Measurements from ENCODE around the gene FCRL4. TPM values are rescaled to one million over a fixed set of nuclear protein-coding genes. Genes with fewer than 3 reads are reported as not detected.

The FCRL4 gene
- total and polyA plus RNA-seq, 2 donors (not counting 1 experiment from before 2014, with no cell fraction given) = 0.09 to 0.30 TPM

DNA sequence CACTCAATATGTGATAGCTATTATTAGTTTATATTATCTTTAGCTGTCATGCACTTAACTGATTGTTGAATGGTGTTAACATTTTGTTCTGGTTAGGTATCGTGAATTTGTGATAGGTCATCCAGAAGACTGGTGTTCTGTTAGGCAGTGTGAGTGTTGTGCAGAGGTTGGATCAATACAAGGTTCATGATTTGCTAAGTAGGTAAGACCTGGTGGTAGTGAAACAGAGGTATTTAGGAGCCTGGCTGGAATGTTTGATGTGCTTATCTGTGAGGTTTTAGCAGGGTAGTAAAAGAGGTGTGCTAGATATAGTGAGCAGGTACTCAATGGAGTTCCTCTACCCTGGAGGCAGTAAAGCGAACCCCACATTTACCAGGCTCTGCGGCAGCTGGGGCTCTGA is 20.3 kb upstream of the FCRL4 start:
- Mint-ChIP-seq H3K27me3 (no peaks in the 10 kb centered on the region), H3K9me3 (ENCODE audit: insufficient read depth) (no peaks in the 10 kb centered on the region), H3K4me3 (no peak overlapping the region), H3K4me1 (no peaks in the 10 kb centered on the region), H3K27ac (no peak overlapping the region)
- Histone ChIP-seq H3K36me3 (replicated peaks in 1 of 2; ENCODE audit: control extremely low read depth in 1 of 2, control insufficient read depth in 1 of 2, extremely low read depth in 1 of 2, insufficient read depth in 2 of 2, low read length in 1 of 2) (no peaks in the 10 kb centered on the region), H3K4me1 (ENCODE audit: control insufficient read depth in 2 of 2, insufficient read depth in 2 of 2, low read length in 2 of 2) (peaks cover 12 to 14% of the 10 kb centered on the region in 2 donors), H3K4me3 (ENCODE audit: control extremely low read depth in 1 of 5, extremely low read depth in 1 of 5, insufficient read depth in 1 of 5, low read depth in 2 of 5, low read length in 4 of 5) (no peak overlapping the region), H3K9me3 (ENCODE audit: control extremely low read depth in 1 of 3, control insufficient read depth in 2 of 3, insufficient read depth in 1 of 3, low read length in 2 of 3) (no peaks in the 10 kb centered on the region), H3K27ac (ENCODE audit: low read length in 2 of 2) (no peak overlapping the region), H3K4me2 (replicated peaks; ENCODE audit: low read depth, low read length, poor library complexity, severe bottlenecking) (no peak overlapping the region), H3K79me2 (ENCODE audit: control insufficient read depth, insufficient read depth, low read length) (no peaks in the 10 kb centered on the region), H3K27me3 (replicated peaks in 1 of 4; ENCODE audit: control extremely low read depth in 1 of 4, control insufficient read depth in 3 of 4, insufficient read depth in 4 of 4, low read length in 3 of 4) (no peaks in the 10 kb centered on the region), H2AFZ (ENCODE audit: insufficient read depth, low read depth, low read length, poor library complexity, severe bottlenecking) (no peak overlapping the region), H4K20me1 (ENCODE audit: control insufficient read depth, insufficient read depth, low read length, poor library complexity, severe bottlenecking) (no peaks in the 10 kb centered on the region), H3K9ac (ENCODE audit: low read length) (no peak overlapping the region)
- DNase-seq (no peak), ATAC-seq (ENCODE audit: low read depth) (no peak)
- CTCF ChIA-PET = no interaction called here
- no peak for TF ChIP-seq EZH2 (IDR thresholded peaks at IDR 0.05; ENCODE audit: borderline replicate concordance, insufficient read depth, low read depth, low read length, poor library complexity, severe bottlenecking)
- TF ChIP-seq, protein P1, sequence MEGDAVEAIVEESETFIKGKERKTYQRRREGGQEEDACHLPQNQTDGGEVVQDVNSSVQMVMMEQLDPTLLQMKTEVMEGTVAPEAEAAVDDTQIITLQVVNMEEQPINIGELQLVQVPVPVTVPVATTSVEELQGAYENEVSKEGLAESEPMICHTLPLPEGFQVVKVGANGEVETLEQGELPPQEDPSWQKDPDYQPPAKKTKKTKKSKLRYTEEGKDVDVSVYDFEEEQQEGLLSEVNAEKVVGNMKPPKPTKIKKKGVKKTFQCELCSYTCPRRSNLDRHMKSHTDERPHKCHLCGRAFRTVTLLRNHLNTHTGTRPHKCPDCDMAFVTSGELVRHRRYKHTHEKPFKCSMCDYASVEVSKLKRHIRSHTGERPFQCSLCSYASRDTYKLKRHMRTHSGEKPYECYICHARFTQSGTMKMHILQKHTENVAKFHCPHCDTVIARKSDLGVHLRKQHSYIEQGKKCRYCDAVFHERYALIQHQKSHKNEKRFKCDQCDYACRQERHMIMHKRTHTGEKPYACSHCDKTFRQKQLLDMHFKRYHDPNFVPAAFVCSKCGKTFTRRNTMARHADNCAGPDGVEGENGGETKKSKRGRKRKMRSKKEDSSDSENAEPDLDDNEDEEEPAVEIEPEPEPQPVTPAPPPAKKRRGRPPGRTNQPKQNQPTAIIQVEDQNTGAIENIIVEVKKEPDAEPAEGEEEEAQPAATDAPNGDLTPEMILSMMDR (IDR thresholded peaks at IDR 0.05) = no peak
- intact Hi-C loops (cut with micrococcal nuclease) = no loop called here
- POLR2A ChIA-PET = no interaction called here
- WGBS (ENCODE audit: insufficient coverage) = 93% methylated on average over 3 of the region's 3 CpGs

DNA sequence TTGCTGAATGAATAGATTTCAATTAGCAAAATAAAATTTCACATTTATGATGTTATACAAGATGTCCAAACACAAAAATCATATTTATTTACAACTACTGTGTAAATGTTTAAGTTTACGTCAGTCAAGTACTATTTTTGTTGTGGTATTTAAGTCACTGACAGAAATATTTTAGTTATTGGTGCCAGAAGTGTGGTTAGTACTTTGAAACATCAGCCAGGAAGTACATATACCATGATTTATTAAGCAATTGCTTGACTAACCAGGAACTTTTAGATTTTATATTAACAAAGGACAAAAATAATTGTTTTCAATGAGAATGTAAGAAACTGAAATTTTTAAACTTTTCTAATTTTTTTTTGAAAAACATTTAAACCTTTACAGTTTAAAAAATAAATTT is 2.4 kb upstream of the FCRL4 start:
- ChIA-PET CTCF (interaction anchor here (2.3 to 2.8 kb wide), 2 partner anchors 19 to 20 kb away, joined by 9 to 12 read pairs; no protein-coding TSS in a partner anchor), POLR2A (no interaction called here)
- H3K4me1 Mint-ChIP-seq = peaks cover 34% of the 10 kb centered on the region
- H3K9me3 Mint-ChIP-seq (ENCODE audit: insufficient read depth) = no peaks in the 10 kb centered on the region
- H3K9ac ChIP-seq (ENCODE audit: low read length) = no peak overlapping the region
- peaks cover 0 to 28% (median 13%) of the 10 kb centered on the region in 4 experiments for H3K27me3 ChIP-seq (replicated peaks in 1 of 4; ENCODE audit: control extremely low read depth in 1 of 4, control insufficient read depth in 3 of 4, insufficient read depth in 4 of 4, low read length in 3 of 4)
- H3K27me3 Mint-ChIP-seq = peaks cover 18% of the 10 kb centered on the region
- H3K4me2 ChIP-seq (replicated peaks; ENCODE audit: low read depth, low read length, poor library complexity, severe bottlenecking) = no peak overlapping the region
- H3K4me3 ChIP-seq (ENCODE audit: control extremely low read depth in 1 of 5, extremely low read depth in 1 of 5, insufficient read depth in 1 of 5, low read depth in 2 of 5, low read length in 4 of 5) = no peak overlapping the region
- H3K36me3 ChIP-seq (replicated peaks in 1 of 2; ENCODE audit: control extremely low read depth in 1 of 2, control insufficient read depth in 1 of 2, extremely low read depth in 1 of 2, insufficient read depth in 2 of 2, low read length in 1 of 2) = no peaks in the 10 kb centered on the region
- ATAC-seq (ENCODE audit: low read depth) (no peak), DNase-seq (no peak)
- no peaks in the 10 kb centered on the region for H4K20me1 ChIP-seq (ENCODE audit: control insufficient read depth, insufficient read depth, low read length, poor library complexity, severe bottlenecking)
- no peak overlapping the region for H3K27ac Mint-ChIP-seq
- H3K27ac ChIP-seq (ENCODE audit: low read length in 2 of 2) = no peak overlapping the region
- no CpG with 5 or more reads among the region's 1 CpG for WGBS (ENCODE audit: insufficient coverage)
- no peaks in the 10 kb centered on the region for H3K9me3 ChIP-seq (ENCODE audit: control extremely low read depth in 1 of 3, control insufficient read depth in 2 of 3, insufficient read depth in 1 of 3, low read length in 2 of 3)
- intact Hi-C loops (cut with micrococcal nuclease) = no loop called here
- no peak for TF ChIP-seq EZH2 (IDR thresholded peaks at IDR 0.05; ENCODE audit: borderline replicate concordance, insufficient read depth, low read depth, low read length, poor library complexity, severe bottlenecking)
- TF ChIP-seq, protein P1 (IDR thresholded peaks at IDR 0.05) = no peak
- no peaks in the 10 kb centered on the region for H3K79me2 ChIP-seq (ENCODE audit: control insufficient read depth, insufficient read depth, low read length)
- H2AFZ ChIP-seq (ENCODE audit: insufficient read depth, low read depth, low read length, poor library complexity, severe bottlenecking) = no peak overlapping the region
- H3K4me3 Mint-ChIP-seq = no peak overlapping the region
- H3K4me1 ChIP-seq (ENCODE audit: control insufficient read depth in 2 of 2, insufficient read depth in 2 of 2, low read length in 2 of 2) = peaks cover 32% of the 10 kb centered on the region in 2 donors

Data from B cell (primary cell).